ENCODE measurements around the gene APP. TPM values are rescaled to one million over a fixed set of nuclear protein-coding genes. Genes with fewer than 3 reads are reported as not detected.

APP gene
- total RNA-seq, 2 experiments from 2014 or later, result 0.55 TPM; not detected in 1

GRCh38 chr21:25944672-25945213 is 225.8 kb downstream of the APP start:
- TF ChIP-seq EZH2phosphoT487 (IDR thresholded peaks at IDR 0.05; ENCODE audit: borderline replicate concordance, low read depth, low read length), result no peak
- no peak for TF ChIP-seq CTCF (conservative IDR thresholded peaks at IDR 0.05; ENCODE audit: low read length)
- POLR2A ChIA-PET, result interaction anchor here (1.1 kb wide), 1 partner anchor 10 kb away, joined by 5 read pairs; no protein-coding TSS in a partner anchor
- no peak overlapping the region for H3K4me3 ChIP-seq (ENCODE audit: low read depth, low read length, poor library complexity, severe bottlenecking)
- no peak overlapping the region for H3K4me2 ChIP-seq (ENCODE audit: low read length)
- no peaks in the 10 kb centered on the region for H3K79me2 ChIP-seq (ENCODE audit: insufficient read depth, low read depth, low read length)
- H2AFZ ChIP-seq (ENCODE audit: low read length), result no peak overlapping the region
- H3K9me3 ChIP-seq (ENCODE audit: low read length), result no peaks in the 10 kb centered on the region
- no peaks in the 10 kb centered on the region for H3K9me2 ChIP-seq (ENCODE audit: insufficient read depth, low read length)
- no peaks in the 10 kb centered on the region for H3K36me3 ChIP-seq (ENCODE audit: insufficient read depth, low read length)
- BruUV-seq (replicated peaks), result no TSS peak
- H3K4me1 ChIP-seq (ENCODE audit: insufficient read depth, low read length, poor library complexity, severe bottlenecking), result no peaks in the 10 kb centered on the region
- CTCF ChIA-PET (ENCODE audit: unreplicated experiment), result no interaction called here
- no peak overlapping the region for H3K27ac ChIP-seq (ENCODE audit: low read depth, low read length, poor library complexity, severe bottlenecking)
- no peaks in the 10 kb centered on the region for H4K20me1 ChIP-seq (ENCODE audit: insufficient read depth, low read length)
- intact Hi-C loops (cut with micrococcal nuclease; ENCODE audit: unreplicated experiment), result no loop called here
- no peak for DNase-seq (ENCODE audit: low spot score)

- no TSS peak for BruUV-seq (replicated peaks)
- Histone ChIP-seq H3K9me2 (ENCODE audit: insufficient read depth, low read length) (no peaks in the 10 kb centered on the region), H3K9me3 (ENCODE audit: low read length) (no peaks in the 10 kb centered on the region), H4K20me1 (ENCODE audit: insufficient read depth, low read length) (no peaks in the 10 kb centered on the region), H3K4me2 (ENCODE audit: low read length) (no peak overlapping the region), H3K36me3 (ENCODE audit: insufficient read depth, low read length) (no peaks in the 10 kb centered on the region), H3K27ac (ENCODE audit: low read depth, low read length, poor library complexity, severe bottlenecking) (no peak overlapping the region), H3K4me3 (ENCODE audit: low read depth, low read length, poor library complexity, severe bottlenecking) (no peak overlapping the region), H3K4me1 (ENCODE audit: insufficient read depth, low read length, poor library complexity, severe bottlenecking) (no peaks in the 10 kb centered on the region), H2AFZ (ENCODE audit: low read length) (no peak overlapping the region), H3K79me2 (ENCODE audit: insufficient read depth, low read depth, low read length) (no peaks in the 10 kb centered on the region)
- no peak for DNase-seq (ENCODE audit: low spot score)
- POLR2A ChIA-PET, result interaction anchor here (0.7 to 1.1 kb wide), 2 partner anchors 11 to 498 kb away, joined by 3 to 5 read pairs; no protein-coding TSS in a partner anchor
- TF ChIP-seq EZH2phosphoT487 (IDR thresholded peaks at IDR 0.05; ENCODE audit: borderline replicate concordance, low read depth, low read length), result no peak
- TF ChIP-seq CTCF (conservative IDR thresholded peaks at IDR 0.05; ENCODE audit: low read length), result no peak
- intact Hi-C loops (cut with micrococcal nuclease; ENCODE audit: unreplicated experiment), result no loop called here
- CTCF ChIA-PET (ENCODE audit: unreplicated experiment), result no interaction called here
These were observed 226.5 kb downstream of the APP start for GRCh38 chr21:25944082-25944481.

GRCh38 chr21:25942135-25942534 is 228.4 kb downstream of the APP start:
- ChIA-PET POLR2A (interaction anchor here (0.6 to 1.5 kb wide), 2 partner anchors 17 to 26 kb away, joined by 3 to 4 read pairs; no protein-coding TSS in a partner anchor), CTCF (ENCODE audit: unreplicated experiment) (no interaction called here)
- no TSS peak for BruUV-seq (replicated peaks)
- H3K4me3 ChIP-seq (ENCODE audit: low read depth, low read length, poor library complexity, severe bottlenecking), result no peak overlapping the region
- H3K79me2 ChIP-seq (ENCODE audit: insufficient read depth, low read depth, low read length), result no peaks in the 10 kb centered on the region
- no peaks in the 10 kb centered on the region for H3K9me2 ChIP-seq (ENCODE audit: insufficient read depth, low read length)
- H3K9me3 ChIP-seq (ENCODE audit: low read length), result no peaks in the 10 kb centered on the region
- H2AFZ ChIP-seq (ENCODE audit: low read length), result no peak overlapping the region
- no peak overlapping the region for H3K27ac ChIP-seq (ENCODE audit: low read depth, low read length, poor library complexity, severe bottlenecking)
- no peak for DNase-seq (ENCODE audit: low spot score)
- no peaks in the 10 kb centered on the region for H4K20me1 ChIP-seq (ENCODE audit: insufficient read depth, low read length)
- no peak overlapping the region for H3K4me2 ChIP-seq (ENCODE audit: low read length)
- no peaks in the 10 kb centered on the region for H3K4me1 ChIP-seq (ENCODE audit: insufficient read depth, low read length, poor library complexity, severe bottlenecking)
- intact Hi-C loops (cut with micrococcal nuclease; ENCODE audit: unreplicated experiment), result no loop called here
- H3K36me3 ChIP-seq (ENCODE audit: insufficient read depth, low read length), result no peaks in the 10 kb centered on the region
- no peak for TF ChIP-seq CTCF (conservative IDR thresholded peaks at IDR 0.05; ENCODE audit: low read length)
- TF ChIP-seq EZH2phosphoT487 (IDR thresholded peaks at IDR 0.05; ENCODE audit: borderline replicate concordance, low read depth, low read length), result no peak
